Measurements from ENCODE around the gene TBX19.

Gene TBX19

DNA sequence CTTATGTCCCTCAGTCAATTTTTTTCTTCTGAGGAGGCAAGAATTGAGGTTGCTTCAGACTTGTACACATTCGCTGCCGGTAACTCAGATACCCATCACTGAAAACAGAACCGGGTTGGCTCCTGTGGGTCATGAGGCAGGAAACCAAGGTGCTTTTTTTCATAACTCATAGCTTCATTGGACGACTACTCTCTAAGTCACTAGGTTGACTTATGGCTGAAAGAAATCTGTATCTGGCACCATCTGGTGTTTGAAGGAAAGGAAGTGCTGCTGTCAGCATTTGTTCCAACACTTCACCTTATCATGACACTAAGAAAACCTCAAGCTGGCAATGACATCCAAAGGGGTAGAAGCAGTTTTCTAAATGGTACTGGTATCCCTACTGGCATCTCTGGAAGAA is 82.3 kb downstream of the TBX19 start:
- DNase-seq (ENCODE audit: low spot score), result no peak
- in situ Hi-C loops (cut with MboI; ENCODE audit: low pct_unique_long_range_greater_than_20kb, low sequenced_read_pairs, unreplicated experiment), result no loop called here
- TF ChIP-seq, protein P1, sequence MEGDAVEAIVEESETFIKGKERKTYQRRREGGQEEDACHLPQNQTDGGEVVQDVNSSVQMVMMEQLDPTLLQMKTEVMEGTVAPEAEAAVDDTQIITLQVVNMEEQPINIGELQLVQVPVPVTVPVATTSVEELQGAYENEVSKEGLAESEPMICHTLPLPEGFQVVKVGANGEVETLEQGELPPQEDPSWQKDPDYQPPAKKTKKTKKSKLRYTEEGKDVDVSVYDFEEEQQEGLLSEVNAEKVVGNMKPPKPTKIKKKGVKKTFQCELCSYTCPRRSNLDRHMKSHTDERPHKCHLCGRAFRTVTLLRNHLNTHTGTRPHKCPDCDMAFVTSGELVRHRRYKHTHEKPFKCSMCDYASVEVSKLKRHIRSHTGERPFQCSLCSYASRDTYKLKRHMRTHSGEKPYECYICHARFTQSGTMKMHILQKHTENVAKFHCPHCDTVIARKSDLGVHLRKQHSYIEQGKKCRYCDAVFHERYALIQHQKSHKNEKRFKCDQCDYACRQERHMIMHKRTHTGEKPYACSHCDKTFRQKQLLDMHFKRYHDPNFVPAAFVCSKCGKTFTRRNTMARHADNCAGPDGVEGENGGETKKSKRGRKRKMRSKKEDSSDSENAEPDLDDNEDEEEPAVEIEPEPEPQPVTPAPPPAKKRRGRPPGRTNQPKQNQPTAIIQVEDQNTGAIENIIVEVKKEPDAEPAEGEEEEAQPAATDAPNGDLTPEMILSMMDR (IDR thresholded peaks at IDR 0.05; ENCODE audit: extremely low read depth, insufficient read depth, missing control alignments), result no peak

All from GM13977 (cell line).